GM19455 (cell line): ENCODE data around the gene PIWIL1.

Source experiments
- ATAC-seq: cut with Tn5 transposase; IDR thresholded peaks from one replicate; pipeline ENCODE4 v1.9.1; 2021; ENCODE audit not compliant: unreplicated experiment

The PIWIL1 gene

GRCh38 chr12:130372936-130373335 lies 35.2 kb downstream of the PIWIL1 start:
- ATAC-seq = no peak

GRCh38 chr12:130374083-130374482 lies 36.4 kb downstream of the PIWIL1 start:
- no peak for ATAC-seq

- ATAC-seq = no peak
These were observed 37.9 kb downstream of the PIWIL1 start for GRCh38 chr12:130375296-130376287.

- no peak for ATAC-seq
These were observed 45.1 kb downstream of the PIWIL1 start for GRCh38 chr12:130382818-130383217.

GRCh38 chr12:130384234-130384633 lies 46.5 kb downstream of the PIWIL1 start:
- ATAC-seq = no peak

GRCh38 chr12:130385193-130385592 lies 47.5 kb downstream of the PIWIL1 start:
- ATAC-seq = no peak

GRCh38 chr12:130391186-130391585 lies 53.5 kb downstream of the PIWIL1 start:
- no peak for ATAC-seq

GRCh38 chr12:130394906-130395305 lies 57.2 kb downstream of the PIWIL1 start:
- ATAC-seq = no peak

- no peak for ATAC-seq
These were observed 59.0 kb downstream of the PIWIL1 start for GRCh38 chr12:130396667-130397066.

- ATAC-seq = no peak
These were observed 60.6 kb downstream of the PIWIL1 start for GRCh38 chr12:130398100-130398848.

- ATAC-seq = no peak
These were observed 64.0 kb downstream of the PIWIL1 start for GRCh38 chr12:130401703-130402102.

GRCh38 chr12:130405332-130405731 lies 67.6 kb downstream of the PIWIL1 start:
- no peak for ATAC-seq

- no peak for ATAC-seq
These were observed 74.7 kb downstream of the PIWIL1 start for GRCh38 chr12:130412384-130412783.

- ATAC-seq = no peak
These were observed 76.2 kb downstream of the PIWIL1 start for GRCh38 chr12:130413909-130414308.

- no peak for ATAC-seq
These were observed 76.7 kb downstream of the PIWIL1 start for GRCh38 chr12:130414381-130414780.

GRCh38 chr12:130418251-130418650 lies 80.6 kb downstream of the PIWIL1 start:
- no peak for ATAC-seq

- no peak for ATAC-seq
These were observed 81.4 kb downstream of the PIWIL1 start for GRCh38 chr12:130419116-130419515.

- no peak for ATAC-seq
These were observed 82.4 kb downstream of the PIWIL1 start for GRCh38 chr12:130420071-130420470.

GRCh38 chr12:130421896-130422295 lies 84.2 kb downstream of the PIWIL1 start:
- ATAC-seq = no peak
